ENCODE data around the gene MRPL20.

GRCh38 chr1:1432274-1432950, 25.3 kb upstream of the MRPL20 start:
- TF ChIP-seq CTCF (IDR thresholded peaks at IDR 0.05), result no peak
- no peak for TF ChIP-seq ZFX (IDR thresholded peaks at IDR 0.05; ENCODE audit: borderline replicate concordance)

Measured in 22Rv1 (cell line).